LoVo (cell line): Measurements from ENCODE around the gene TMEM116.
"Not testable (repeated sequence)": the region's sequence is repeated elsewhere in the genome, so short reads cannot be mapped to it uniquely, and the experiment has no call there.

ENCODE experiments used
- DNase-seq: peaks from one replicate; pipeline ENCODE4 v3.0.0-alpha.2; 2016; ENCODE audit warnings: low spot score

Gene TMEM116

DNA sequence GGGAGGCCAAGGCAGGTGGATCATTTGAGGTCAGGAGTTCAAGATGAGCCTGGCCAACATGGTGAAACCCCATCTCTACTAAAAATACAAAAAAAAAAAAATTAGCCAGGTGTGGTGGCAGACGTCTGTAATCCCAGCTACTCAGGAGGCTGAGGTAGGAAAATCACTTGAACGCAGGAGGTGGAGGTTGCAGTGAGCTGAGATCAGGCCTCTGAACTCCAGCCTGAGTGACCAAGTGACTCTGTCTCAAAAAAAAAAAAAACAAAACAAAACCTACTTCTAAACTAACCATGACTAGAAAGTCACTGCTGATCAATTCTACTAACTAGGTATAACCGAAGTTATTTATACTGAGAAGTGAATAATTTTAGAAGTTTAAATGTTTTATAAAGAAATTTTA lies 3.4 kb downstream of the TMEM116 start:
- not testable (repeated sequence) for DNase-seq

DNA sequence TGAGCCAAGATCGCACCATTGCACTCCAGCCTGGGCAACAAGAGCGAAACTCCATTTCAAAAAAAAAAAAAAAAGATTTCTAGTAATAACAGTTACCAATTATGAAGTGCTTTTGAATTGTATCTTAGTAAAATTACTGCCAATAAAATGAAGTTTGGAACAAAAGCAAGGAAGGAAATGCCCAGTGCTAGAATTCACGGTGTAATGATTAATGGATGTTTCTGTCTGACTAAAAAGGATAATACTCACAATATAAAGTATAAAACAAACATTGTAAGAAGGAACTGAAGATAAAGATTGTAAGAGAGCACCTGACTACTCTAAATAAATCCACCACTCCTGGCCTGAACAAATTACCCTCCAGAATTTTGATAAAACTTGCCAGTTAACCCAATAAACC lies 4.0 kb downstream of the TMEM116 start:
- no peak for DNase-seq

DNA sequence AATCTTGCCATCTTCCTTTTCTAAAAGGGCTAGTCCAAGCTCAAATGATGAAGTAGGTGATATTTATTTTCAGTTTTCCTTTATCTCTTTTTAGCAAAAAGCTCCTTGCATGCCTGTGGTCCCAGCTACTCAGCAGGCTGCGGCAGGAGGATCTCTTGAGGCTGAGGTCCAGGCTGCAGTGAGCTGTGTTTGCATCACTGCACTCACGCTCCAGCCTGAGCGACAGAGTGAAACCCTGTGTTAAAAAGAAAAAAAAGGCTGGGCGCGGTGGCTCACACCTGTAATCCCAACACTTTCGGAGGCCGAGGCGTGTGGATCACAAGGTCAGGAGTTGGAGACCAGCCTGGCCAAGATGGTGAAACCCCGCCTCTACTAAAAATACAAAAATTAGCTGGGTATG lies 5.0 kb downstream of the TMEM116 start:
- DNase-seq: no peak

DNA sequence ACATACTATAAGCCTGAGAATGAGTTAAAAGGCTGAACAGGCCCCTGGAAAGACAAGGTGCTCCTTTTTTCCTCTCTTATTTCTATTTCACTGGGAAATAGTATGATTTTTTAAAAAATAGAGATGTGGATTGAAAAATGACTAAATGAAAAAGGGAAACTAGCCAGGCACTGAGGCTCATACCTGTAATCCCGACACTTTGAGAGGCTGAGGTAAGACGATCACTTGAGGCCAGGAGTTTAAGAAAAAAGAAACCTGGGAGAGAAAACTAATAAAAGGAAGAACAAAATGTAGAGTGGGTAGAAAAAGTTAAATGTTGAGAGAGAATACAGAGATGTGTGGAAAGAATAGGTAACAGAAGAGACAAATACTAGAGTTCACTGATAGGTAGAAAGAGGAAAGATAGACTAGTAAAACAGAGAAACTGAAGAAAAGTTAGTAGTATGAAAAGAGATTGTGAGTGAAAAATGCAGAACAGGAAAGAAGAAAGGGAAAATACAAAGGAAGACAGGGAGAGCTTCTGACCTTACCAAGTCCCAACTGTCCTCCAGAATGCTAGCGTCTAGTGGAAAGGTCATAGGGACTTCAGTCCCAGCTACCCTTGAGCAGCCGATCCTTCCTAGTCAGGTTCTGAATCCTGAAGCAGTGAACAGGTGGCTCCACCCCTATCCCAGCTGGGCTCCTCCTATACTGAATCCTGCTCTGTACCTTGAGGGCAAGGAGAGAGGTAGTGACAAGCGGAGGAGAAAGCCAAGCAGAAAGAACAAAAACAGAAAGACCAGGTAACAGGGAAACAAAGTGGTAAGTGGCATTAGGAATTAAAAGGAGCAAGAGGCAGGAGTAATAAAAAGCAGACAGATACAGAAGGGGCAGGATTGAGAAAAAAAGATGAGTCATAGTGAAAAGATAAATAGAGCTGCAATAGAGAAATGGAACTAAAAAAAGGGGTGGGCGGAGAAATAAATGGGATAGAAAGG lies 7.3 kb downstream of the TMEM116 start:
- peak; percentile 27 for DNase-seq

DNA sequence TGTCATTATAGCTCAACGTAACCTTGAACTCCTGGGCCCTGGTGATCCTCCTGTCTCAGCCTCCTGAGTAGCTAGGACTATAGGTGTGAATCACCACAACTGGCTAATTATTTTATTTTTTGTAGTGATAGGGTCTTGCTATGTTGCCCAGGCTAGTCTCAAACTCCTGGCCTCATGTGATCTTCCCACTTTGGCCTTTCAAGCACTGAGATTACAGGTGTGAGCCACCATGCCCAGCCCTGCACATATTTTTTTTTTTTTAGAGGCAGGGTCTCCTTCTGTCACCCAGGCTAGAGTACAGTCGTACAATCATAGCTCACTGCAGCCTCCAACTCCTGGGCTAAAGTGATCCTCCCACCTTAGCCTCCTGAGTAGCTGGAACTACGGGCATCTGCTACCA lies 8.9 kb downstream of the TMEM116 start:
- DNase-seq: no peak

DNA sequence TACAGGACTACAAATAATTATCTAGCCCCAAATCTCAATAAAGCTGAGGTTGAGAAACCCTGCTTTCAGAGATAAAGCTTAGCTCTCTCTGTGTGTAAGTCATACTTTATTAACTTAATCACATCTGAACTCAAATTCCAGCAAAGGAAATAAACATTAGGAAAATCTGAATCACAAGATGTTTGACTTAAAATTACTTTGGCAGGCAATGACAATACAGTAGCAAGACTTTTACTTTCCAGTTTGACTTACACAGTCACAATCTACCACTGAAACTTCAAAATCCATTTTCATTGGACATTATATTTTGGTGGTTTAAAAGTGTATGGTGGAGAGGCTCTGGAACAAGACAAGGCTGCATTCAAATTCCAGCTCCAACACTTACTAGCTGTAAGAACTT lies 11.4 kb downstream of the TMEM116 start:
- no peak for DNase-seq

DNA sequence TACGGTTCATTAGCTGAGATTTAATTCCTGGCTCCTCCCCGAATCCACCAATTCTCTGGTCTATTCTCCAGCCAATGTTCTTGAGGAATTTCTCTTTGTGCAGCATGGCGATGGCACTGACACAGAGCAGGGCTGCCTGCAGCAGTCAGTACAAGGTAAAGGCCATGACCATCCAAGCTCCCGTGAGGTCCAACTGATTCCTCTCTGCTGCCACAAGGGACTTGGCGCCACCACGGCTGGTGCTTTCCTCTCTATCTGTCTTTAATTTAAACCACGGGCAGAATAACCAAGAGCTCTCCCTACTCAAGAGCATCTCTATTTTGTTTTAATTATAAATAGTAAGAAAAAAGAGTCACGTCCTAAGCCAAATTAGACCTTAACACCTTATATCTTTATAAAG lies 12.1 kb downstream of the TMEM116 start:
- no peak for DNase-seq

DNA sequence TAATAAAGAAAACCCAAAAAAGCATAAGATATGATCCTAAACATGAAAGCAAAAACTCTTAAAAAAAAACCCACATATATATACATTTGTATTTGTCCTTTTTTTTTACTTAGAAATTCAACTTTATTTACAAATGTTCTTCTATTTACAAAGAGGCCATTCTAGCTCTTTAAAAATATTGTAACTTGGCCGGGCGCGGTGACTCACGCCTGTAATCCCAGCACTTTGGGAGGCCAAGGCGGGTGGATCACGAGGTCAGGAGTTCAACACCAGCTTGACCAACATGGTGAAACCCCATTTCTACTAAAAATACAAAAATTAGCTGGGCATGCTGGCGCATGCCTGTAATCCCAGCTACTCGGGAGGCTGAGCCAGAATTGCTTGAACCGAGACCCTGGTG lies 13.8 kb downstream of the TMEM116 start:
- DNase-seq: not testable (repeated sequence)

DNA sequence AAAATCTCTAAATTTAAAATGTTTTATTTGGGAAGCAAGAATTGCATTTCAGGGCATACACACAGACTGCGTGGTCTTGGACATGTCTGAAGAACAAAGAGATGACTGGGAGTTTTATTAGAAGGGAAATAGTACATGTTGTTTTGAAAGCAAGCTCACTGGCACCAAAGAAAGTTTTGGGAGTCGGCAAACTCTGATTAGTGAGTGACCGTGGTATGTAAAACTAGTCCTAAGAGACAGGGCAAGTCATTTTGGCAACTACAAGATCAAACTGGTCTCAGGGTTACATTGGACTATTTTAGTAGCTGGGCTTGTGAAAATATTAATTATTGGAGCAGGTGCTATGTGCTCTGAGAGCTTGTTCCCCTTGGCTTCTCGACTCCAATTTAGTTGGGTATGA lies 14.9 kb downstream of the TMEM116 start:
- no peak for DNase-seq

DNA sequence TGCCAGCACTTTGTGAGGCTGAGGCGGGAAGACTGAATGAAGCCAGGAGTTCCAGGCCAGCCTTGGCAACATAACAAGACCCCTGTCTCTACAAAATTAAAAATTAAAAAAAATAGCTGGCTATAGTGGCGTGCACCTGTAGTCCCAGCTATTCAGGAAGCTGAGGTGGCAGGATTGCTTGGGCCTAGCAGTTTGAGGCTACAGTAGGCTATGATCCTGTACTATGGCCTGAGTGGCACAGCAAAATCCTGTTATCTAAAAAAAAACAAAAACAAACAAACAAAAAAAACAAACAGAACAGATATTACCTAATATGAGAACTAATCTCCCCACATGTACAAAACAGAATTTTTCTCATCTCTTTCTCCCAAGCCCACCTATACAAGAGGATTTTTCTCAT lies 15.7 kb downstream of the TMEM116 start:
- DNase-seq: no peak

DNA sequence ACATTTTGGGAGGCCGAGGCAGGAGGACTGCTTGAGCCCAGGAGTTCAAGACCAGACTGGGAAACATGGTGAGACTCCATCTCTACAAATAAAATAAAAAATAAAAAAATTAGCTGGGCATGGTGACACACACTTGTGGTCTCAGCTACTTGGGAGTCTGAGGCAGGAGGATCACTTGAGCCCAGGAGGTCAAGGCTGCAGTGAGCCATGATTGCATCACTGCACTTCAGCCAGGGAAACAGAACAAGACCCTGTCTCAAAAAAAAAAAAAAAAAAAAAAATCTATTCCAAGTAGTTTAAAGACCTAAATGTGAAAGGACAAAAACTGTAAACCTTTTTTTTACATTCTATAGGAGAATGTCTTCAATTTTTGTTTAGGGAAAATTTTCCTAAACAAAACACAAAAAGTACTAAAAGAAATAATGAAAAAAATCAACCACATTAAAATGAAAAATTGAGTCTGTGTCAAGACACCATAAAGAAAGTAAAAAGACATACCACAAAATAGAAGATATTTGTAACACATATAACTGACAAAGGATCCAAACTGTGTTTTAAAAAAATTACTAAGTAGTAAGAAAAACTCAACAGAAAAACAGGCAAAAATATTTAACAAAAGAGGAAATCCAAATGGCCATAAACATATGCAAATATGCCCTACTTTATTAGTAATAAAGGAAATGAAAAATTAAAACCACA lies 17.0 kb downstream of the TMEM116 start:
- no peak for DNase-seq

DNA sequence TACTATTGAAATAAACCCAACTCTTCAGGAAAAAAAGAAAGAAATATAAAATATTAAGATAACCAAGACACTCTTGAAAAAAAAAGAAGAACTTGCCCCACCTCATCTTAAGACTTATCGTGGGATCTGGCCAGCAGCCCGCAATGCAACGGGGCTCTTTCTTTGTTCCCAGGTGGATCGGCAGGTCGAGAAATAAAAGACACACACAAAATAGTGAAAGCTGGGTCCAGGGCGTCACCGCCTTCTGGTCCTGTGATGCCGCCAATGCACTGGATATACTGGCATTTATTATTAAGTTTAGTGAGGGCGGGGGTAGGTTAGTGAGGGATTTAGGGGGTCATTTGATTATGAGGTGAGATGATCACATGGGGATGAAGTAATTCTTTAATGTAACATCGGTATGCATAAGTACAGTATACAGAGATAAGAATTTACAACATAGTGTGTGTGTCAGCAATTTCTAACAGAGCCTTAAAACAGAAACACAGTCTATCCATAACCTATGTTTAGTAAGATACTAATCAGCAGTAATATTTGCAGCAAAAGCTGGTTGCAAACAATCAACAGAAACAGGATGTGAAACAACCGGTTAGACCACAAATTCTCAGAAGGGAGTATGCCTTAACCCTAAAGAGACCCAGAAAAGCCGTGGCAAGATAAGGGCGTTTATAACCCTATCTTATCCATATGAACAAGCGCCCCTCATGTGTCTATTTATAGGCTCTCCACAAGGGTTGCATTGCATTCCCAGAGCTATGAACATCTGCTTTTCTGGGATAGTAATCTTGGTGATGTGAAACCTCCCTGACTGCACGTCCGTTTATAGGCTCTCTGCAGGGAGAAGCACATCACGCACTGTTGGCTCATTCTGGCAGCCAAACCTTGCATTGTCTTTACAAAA lies 18.5 kb downstream of the TMEM116 start:
- DNase-seq: not testable (repeated sequence)

DNA sequence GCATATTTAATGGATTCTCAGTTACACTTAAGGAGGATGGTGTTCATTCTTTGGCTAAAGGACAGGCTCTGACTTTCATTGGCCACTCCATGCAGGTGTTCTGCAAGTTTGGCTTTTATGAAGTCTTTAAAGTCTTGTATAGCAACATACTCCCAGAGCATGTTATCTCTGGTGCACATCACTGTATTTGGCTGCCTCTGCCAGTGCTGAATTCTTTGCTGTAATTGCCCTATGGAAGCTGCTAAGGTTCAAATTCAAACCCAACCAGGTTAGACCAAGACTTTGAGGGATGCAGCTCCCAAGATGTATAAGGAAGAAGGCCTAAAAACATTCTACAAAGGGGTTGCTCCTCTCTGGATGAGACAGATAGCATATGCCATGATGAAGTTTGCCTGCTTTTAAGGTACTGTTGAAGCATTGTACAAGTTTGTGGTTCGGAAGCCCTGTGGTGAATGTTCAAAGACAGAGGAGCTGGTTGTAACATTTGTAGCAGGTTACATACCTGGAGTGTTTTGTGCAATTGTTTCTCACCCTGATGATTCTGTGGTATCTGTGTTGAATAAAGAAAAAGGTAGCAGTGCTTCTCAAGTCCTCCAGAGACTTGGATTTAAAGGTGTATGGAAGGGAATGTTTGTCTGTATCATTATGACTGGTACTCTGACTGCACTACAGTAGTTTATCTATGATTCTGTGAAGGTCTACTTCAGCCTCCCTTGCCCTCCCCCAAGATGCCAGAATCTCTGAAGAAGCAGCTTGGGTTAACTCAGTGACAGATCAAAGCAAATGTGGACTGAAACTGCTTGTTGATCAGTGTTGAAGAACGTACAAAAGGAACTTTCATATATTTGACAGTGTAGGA lies 19.4 kb downstream of the TMEM116 start:
- DNase-seq: no peak

DNA sequence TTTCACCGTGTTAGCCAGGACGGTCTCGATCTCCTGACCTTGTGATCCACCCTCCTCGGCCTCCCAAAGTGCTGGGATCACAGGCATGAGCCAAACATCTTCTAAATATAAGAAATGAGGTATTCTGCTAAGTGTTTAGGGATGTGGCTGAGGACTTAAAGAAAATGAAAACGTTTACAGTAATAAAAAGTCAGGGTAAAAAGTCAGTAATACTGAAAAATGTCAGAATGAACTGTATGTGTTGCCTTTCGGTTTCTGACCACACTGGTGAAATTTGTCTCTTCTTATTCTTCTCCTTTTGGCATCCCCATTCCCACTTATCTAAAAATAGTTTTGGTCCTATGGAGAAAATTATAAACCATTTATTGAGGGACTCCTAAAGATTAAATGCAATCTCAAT lies 20.5 kb downstream of the TMEM116 start:
- no peak for DNase-seq

DNA sequence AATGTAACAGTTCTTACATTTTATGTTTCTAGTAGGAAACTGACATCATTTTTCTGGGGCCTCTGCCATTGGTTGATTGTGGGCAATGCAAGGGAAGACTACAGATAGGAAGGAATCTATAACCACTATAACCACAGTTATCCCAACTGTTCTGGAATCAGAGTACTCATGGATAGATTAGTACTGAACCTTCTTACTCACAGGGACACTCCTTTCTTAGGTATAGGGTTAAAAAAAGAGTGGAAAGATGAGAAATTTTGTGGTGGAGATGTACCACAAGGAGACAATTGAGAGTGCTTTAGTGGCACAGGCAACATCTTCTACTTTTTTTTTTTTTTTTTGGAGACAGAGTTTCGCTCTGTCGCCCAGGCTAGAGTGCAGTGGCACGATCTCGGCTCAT lies 21.0 kb downstream of the TMEM116 start:
- DNase-seq: no peak

DNA sequence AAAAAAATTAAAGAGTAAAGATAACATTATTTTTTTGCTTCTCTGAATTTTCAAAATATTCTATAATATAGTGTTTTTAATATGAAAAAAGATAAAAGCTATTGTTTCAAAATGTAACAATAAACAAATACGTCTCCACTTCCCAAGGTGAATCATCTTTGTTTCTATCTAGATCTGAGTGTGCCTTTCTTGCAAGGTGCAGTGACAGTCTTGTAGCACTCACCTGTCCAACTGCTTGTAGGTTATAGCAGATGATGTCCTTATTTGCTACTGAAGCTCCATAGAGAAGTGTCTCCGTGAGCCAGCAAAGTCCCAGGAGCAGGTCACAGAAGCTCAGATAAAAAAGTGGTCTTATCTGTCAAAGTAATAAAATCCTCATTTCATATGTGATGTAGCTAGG lies 21.4 kb downstream of the TMEM116 start:
- no peak for DNase-seq

DNA sequence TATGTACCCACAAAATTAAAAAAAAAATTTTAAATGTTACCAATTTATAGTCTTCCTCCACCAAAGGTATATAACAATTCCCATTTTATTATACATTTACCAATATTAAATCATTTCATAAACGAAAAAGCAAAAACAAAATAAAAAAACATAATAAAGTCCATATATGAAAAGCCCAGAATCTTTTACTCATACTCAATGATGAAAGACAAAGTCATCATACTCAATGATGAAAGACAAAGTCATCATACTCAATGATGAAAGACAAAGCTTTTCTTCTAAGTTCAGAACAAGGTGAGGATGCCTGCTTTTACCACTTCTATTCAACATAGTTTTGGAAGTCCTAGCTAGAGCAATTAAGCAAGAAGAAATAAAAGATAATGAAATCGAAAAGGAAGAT lies 28.1 kb downstream of the TMEM116 start:
- DNase-seq: no peak

DNA sequence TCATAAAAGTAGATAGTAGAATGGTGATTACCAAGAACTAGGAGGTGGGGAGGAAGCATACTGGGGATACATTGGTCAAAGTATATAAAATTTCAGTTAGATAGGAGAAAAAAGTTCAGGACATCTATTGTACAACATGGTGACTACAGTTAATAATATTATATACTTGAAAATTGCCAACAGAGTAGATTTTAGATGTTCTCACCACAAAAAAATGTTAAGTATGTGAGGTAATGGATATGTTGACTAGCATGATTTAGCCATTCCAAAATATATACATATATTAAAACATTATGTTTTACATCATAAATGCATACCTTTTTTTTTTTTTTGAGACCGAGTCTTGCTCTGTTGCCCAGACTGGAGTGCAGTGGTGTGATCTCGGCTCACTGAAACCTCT lies 31.0 kb downstream of the TMEM116 start:
- DNase-seq: no peak

DNA sequence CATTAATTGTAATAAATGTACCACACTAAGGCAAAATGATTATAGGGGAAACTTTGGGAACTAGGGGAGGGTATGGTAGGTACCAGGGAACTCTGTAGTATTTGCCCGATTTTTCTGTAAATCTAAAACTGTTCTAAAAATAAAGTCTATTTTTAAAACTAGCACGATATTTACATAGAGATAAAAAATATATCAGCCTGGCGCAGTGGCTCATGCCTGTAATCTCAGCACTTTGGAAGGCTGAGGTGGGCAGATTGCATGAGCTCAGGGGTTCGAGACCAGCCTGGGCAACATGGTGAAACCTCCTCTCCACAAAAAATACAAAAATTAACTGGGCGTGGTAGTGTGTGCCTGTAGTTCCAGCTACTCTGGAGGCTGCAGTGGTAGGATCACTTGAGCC lies 32.4 kb downstream of the TMEM116 start:
- DNase-seq: no peak

DNA sequence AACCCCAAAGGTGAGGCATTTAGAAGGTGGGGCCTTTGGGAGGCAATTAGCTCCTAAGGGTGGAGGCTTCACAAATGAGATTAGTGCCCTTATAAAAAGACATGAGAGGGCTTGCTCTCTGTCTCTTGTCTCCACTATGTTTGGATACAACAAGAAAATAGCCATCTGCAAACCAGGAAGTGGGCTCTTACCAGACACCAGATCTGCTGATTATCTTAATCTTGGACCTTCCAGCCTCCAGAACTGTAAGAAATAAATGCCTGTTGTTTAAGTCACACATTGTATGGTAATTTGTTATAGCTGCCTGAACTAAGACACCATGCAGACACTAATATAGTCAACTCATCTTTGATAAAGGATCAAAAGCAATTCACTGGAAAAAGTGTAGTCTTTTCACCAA lies 34.4 kb downstream of the TMEM116 start:
- DNase-seq: no peak

DNA sequence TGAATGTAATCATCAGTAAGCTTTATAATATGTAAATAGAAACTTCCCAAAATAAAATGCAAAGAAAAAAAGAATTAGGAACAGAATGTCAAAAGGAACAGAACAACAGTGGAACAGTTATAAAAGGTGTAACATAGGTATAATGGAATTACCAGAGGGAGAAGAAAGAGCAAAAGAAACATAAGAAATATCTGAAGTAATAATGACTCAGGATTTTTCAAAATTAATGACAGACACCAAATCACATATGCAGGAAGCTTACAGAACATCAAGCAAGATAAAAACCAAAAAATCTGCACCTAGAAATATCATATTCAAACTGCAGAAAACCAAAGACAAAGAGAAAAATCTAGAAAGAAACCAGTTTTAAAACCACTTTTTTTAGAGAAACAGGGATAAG lies 36.1 kb downstream of the TMEM116 start:
- no peak for DNase-seq
